K562 (cell line): ENCODE measurements around the gene FZD4. TPM values are rescaled to one million over a fixed set of nuclear protein-coding genes. Genes with fewer than 3 reads are reported as not detected.

Experiments used
- CAMTA2 ChIP-seq: fragments of 250-450 bp; sonication (Bioruptor Pico); conservative IDR thresholded peaks from 2 replicates; pipeline ENCODE4 v1.5.1; 2022
- KAT7 ChIP-seq: sonication (generic); formaldehyde crosslinking; IDR thresholded peaks from 2 replicates; pipeline ENCODE4 v1.8.0; 2022; ENCODE audit warnings: missing genetic modification reagents, mild to moderate bottlenecking, borderline replicate concordance
- KLF13 ChIP-seq: fragments of 450-650 bp; IDR thresholded peaks from 2 replicates; pipeline ENCODE4 v1.6.1; 2016; ENCODE audit warnings: missing genetic modification characterization, low read depth, mild to moderate bottlenecking, missing compliant biosample characterization, moderate library complexity, borderline replicate concordance
- KLF6 ChIP-seq: fragments of 250-450 bp; sonication (Bioruptor Pico); IDR thresholded peaks from 2 replicates; pipeline ENCODE4 v1.4.0; 2020; ENCODE audit warnings: mild to moderate bottlenecking, moderate library complexity, borderline replicate concordance
- MCM7 ChIP-seq, 2 experiments: fragments of 450-650 bp; IDR thresholded peaks; 2 replicates each; pipeline ENCODE4 v1.6.1; 2016 to 2018
- NFATC3 ChIP-seq: fragments of 450-650 bp; IDR thresholded peaks from 2 replicates; pipeline ENCODE4 v1.6.1; 2017; ENCODE audit warnings: mild to moderate bottlenecking
- PHF8 ChIP-seq: fragments of 200-600 bp; sonication (generic); IDR thresholded peaks from 2 replicates; pipeline ENCODE4 v1.6.1; 2012; ENCODE audit warnings: mixed run types, mild to moderate bottlenecking, inconsistent platforms, low read length, moderate library complexity, borderline replicate concordance
- POLR2H ChIP-seq: IDR thresholded peaks from 2 replicates; pipeline ENCODE4 v1.6.1; 2016; ENCODE audit warnings: missing genetic modification characterization, low read depth, mild to moderate bottlenecking, control low read depth, missing compliant biosample characterization, moderate library complexity
- RBM17 ChIP-seq: fragments of 200-400 bp; formaldehyde crosslinking; IDR thresholded peaks from 2 replicates; pipeline ENCODE4 v1.6.1; 2017; ENCODE audit warnings: low read depth, mild to moderate bottlenecking, low read length, borderline replicate concordance
- RBM39 ChIP-seq: fragments of 200-400 bp; formaldehyde crosslinking; optimal IDR thresholded peaks from 2 replicates; pipeline ENCODE3; 2018; ENCODE audit warnings: low read depth, low read length
- SAP30 ChIP-seq: fragments of 200-600 bp; sonication (generic); IDR thresholded peaks from 2 replicates; pipeline ENCODE4 v1.6.1; 2012; ENCODE audit warnings: borderline replicate concordance, low read depth, mild to moderate bottlenecking, moderate library complexity, low read length, control low read depth, inconsistent platforms; ENCODE audit not compliant: insufficient read depth, poor library complexity, severe bottlenecking
- ZNF143 ChIP-seq: sonication (generic); formaldehyde crosslinking; IDR thresholded peaks from 2 replicates; pipeline ENCODE4 v1.9.0; 2022; ENCODE audit warnings: mild to moderate bottlenecking, missing genetic modification reagents
- polyA plus RNA-seq, 8 experiments: library from polyadenylated mRNA; depleted of rRNA in 4 of 8; stranded (reverse) in 5 of 8; unstranded in 3 of 8; fragments of >200 nt; fragmentation: Nextera tagmentation in 2 of 8; fragmentation: Illumina TruSeq in 1 of 8; extraction: Ambion mirVana in 2 of 8; extraction: Trizol in 1 of 8; gene quantifications; 2 replicates each; pipeline versions ENCODE4 v1.2.1 to v1.2.3, GENCODE V29; 2011 to 2014; ENCODE audit warnings: inconsistent platforms in 1 of 8, missing spikeins in 1 of 8
- total RNA-seq, 7 experiments: library from RNA; depleted of rRNA in 6 of 7; stranded (reverse); fragments of >200 nt in 6 of 7; fragmentation: Illumina TruSeq in 2 of 7; extraction: Trizol in 2 of 7; gene quantifications; 2 replicates each; pipeline versions ENCODE4 v1.2.1 to v1.2.3, GENCODE V29; 2011 to 2021; ENCODE audit warnings: low replicate concordance in 1 of 7
- TF ChIP-seq, protein P1 (sequence below): sonication (generic); formaldehyde crosslinking; IDR thresholded peaks from 2 replicates; pipeline ENCODE4 v1.8.0; 2022; ENCODE audit warnings: missing genetic modification reagents, mild to moderate bottlenecking, moderate library complexity, borderline replicate concordance
- TF ChIP-seq, protein P2 (sequence below): sonication (generic); formaldehyde crosslinking; IDR thresholded peaks from 2 replicates; pipeline ENCODE4 v1.8.1; 2022; ENCODE audit warnings: missing genetic modification reagents
- TF ChIP-seq, protein P3 (sequence below): sonication (generic); formaldehyde crosslinking; IDR thresholded peaks from 2 replicates; pipeline ENCODE4 v1.8.1; 2023; ENCODE audit warnings: mild to moderate bottlenecking, missing genetic modification reagents
- TF ChIP-seq, protein P4 (sequence below): fragments of 150-350 bp; conservative IDR thresholded peaks from 2 replicates; pipeline ENCODE4 v1.6.1; 2014; ENCODE audit warnings: low read length

FZD4 gene
- total and polyA plus RNA-seq, 9 of the 15 experiments (the other 6 are each of a cell fraction or from before 2014, with no cell fraction given) = 1.2 to 7.9 (median 5.8) TPM

DNA sequence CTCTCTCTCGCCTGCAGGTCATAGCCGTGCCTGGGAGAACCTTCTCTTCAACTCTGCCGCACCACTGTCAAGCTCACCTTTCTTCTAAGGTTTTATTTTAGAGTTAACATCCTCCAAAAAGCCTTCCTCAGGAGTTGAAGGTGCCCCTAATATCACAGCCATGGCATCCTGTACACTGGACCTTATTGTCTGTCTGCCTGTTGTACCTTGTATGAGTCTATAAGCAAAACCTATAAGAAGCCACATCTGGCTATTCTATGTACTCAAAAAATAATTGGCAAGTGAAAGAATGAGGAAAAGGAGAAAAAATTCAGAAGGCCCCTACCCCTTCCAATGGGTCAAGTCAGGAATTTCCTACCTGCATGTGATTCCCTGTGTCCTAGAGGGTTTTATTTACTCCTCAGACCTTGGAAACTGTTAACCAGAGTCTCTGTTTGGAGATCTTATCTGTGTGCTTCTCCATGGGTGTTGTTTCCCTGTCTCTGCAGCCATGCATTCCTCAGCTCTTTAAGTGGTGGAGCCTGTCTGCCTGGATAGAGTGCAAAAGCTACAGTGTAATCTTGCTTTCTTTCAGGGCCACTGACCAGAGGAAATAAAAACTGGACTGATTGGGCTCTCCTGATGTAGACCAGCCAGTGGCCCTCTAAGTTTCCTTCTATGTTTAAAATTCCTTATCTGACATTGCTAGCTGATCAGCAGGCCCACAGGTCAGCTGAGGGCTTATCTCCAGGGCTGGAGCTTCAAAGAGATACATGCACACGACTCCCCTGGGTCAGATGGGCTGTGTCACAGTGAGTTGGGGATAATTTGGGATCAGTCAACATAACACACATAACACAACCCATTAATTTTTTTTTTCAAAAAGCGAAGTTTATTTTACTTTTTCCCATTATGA, 44.9 kb upstream of the FZD4 start (continued):
- TF ChIP-seq POLR2H (peak; percentile 80), RBM17 (no peak), KAT7 (no peak; the same call in 1 of the 2 replicates), CAMTA2 (no peak), SAP30 (no peak), RBM39 (no peak), PHF8 (no peak), MCM7 (IDR thresholded peaks at IDR 0.05) (no peak), ZNF143 (CRISPR knock-in tag) (no peak), KLF6 (CRISPR knock-in tag) (peak; percentile 36; the same call in 1 of the 2 replicates), NFATC3 (peak; percentile 59; the same call in 1 of the 2 replicates), KLF13 (tag) (no peak)
- TF ChIP-seq, protein P1, sequence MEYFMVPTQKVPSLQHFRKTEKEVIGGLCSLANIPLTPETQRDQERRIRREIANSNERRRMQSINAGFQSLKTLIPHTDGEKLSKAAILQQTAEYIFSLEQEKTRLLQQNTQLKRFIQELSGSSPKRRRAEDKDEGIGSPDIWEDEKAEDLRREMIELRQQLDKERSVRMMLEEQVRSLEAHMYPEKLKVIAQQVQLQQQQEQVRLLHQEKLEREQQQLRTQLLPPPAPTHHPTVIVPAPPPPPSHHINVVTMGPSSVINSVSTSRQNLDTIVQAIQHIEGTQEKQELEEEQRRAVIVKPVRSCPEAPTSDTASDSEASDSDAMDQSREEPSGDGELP (CRISPR knock-in tag) = peak; percentile 99
- TF ChIP-seq, protein P2, sequence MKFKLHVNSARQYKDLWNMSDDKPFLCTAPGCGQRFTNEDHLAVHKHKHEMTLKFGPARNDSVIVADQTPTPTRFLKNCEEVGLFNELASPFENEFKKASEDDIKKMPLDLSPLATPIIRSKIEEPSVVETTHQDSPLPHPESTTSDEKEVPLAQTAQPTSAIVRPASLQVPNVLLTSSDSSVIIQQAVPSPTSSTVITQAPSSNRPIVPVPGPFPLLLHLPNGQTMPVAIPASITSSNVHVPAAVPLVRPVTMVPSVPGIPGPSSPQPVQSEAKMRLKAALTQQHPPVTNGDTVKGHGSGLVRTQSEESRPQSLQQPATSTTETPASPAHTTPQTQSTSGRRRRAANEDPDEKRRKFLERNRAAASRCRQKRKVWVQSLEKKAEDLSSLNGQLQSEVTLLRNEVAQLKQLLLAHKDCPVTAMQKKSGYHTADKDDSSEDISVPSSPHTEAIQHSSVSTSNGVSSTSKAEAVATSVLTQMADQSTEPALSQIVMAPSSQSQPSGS = no peak
- TF ChIP-seq, protein P3, sequence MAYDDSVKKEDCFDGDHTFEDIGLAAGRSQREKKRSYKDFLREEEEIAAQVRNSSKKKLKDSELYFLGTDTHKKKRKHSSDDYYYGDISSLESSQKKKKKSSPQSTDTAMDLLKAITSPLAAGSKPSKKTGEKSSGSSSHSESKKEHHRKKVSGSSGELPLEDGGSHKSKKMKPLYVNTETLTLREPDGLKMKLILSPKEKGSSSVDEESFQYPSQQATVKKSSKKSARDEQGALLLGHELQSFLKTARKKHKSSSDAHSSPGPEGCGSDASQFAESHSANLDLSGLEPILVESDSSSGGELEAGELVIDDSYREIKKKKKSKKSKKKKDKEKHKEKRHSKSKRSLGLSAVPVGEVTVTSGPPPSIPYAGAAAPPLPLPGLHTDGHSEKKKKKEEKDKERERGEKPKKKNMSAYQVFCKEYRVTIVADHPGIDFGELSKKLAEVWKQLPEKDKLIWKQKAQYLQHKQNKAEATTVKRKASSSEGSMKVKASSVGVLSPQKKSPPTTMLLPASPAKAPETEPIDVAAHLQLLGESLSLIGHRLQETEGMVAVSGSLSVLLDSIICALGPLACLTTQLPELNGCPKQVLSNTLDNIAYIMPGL (CRISPR knock-in tag) = no peak
- TF ChIP-seq, protein P4, sequence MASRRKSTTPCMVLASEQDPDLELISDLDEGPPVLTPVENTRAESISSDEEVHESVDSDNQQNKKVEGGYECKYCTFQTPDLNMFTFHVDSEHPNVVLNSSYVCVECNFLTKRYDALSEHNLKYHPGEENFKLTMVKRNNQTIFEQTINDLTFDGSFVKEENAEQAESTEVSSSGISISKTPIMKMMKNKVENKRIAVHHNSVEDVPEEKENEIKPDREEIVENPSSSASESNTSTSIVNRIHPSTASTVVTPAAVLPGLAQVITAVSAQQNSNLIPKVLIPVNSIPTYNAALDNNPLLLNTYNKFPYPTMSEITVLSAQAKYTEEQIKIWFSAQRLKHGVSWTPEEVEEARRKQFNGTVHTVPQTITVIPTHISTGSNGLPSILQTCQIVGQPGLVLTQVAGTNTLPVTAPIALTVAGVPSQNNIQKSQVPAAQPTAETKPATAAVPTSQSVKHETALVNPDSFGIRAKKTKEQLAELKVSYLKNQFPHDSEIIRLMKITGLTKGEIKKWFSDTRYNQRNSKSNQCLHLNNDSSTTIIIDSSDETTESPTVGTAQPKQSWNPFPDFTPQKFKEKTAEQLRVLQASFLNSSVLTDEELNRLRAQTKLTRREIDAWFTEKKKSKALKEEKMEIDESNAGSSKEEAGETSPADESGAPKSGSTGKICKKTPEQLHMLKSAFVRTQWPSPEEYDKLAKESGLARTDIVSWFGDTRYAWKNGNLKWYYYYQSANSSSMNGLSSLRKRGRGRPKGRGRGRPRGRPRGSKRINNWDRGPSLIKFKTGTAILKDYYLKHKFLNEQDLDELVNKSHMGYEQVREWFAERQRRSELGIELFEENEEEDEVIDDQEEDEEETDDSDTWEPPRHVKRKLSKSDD = no peak
